Measurements from ENCODE around the gene ANKS1B.

GRCh38 chr12:99996095-99996494 lies 11.4 kb upstream of the ANKS1B start:
- TF ChIP-seq EP300 (IDR thresholded peaks at IDR 0.05), result no peak
- TF ChIP-seq CTCF (IDR thresholded peaks at IDR 0.05), result no peak

Measured in suprapubic skin (tissue), 3 donors.